ENCODE measurements around the gene CAV2. TPM values are rescaled to one million over a fixed set of nuclear protein-coding genes. Genes with fewer than 3 reads are reported as not detected.

The CAV2 gene
- total RNA-seq, 1 donor from 2014 or later: 8.5 TPM

GRCh38 chr7:116503835-116504234, 4.3 kb downstream of the CAV2 start:
- no peak for DNase-seq (ENCODE audit: low spot score in 2 of 2, unreplicated experiment in 2 of 2)
- Mint-ChIP-seq H3K27ac (no peak overlapping the region), H3K27me3 (ENCODE audit: low read depth) (no peaks in the 10 kb centered on the region), H3K36me3 (peaks cover 6% of the 10 kb centered on the region), H3K4me3 (no peak overlapping the region), H3K9me3 (no peaks in the 10 kb centered on the region), H3K4me1 (peaks cover 19% of the 10 kb centered on the region)
- TF ChIP-seq, protein P1, sequence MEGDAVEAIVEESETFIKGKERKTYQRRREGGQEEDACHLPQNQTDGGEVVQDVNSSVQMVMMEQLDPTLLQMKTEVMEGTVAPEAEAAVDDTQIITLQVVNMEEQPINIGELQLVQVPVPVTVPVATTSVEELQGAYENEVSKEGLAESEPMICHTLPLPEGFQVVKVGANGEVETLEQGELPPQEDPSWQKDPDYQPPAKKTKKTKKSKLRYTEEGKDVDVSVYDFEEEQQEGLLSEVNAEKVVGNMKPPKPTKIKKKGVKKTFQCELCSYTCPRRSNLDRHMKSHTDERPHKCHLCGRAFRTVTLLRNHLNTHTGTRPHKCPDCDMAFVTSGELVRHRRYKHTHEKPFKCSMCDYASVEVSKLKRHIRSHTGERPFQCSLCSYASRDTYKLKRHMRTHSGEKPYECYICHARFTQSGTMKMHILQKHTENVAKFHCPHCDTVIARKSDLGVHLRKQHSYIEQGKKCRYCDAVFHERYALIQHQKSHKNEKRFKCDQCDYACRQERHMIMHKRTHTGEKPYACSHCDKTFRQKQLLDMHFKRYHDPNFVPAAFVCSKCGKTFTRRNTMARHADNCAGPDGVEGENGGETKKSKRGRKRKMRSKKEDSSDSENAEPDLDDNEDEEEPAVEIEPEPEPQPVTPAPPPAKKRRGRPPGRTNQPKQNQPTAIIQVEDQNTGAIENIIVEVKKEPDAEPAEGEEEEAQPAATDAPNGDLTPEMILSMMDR (IDR thresholded peaks at IDR 0.05; ENCODE audit: unreplicated experiment): no peak

DNA sequence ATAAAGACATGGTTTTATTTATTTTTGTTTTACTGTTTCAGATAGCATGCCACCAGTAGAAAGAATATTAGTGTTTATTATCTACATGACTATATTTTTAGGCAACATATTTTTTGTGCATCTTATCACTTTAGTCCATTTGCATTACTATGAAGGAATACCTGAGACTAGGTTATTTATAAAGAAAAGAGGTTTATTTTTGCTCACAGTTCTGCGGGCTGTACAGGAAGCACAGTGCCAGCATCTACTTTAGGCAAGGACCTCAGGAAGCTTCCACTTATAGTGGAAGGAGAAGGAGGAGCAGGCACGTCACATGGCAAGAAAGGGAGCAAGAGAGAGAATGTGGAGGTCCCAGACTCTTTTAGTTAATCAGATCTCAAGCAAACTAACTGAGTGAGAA, 5.7 kb downstream of the CAV2 start:
- Mint-ChIP-seq H3K27ac (no peak overlapping the region), H3K9me3 (no peaks in the 10 kb centered on the region), H3K36me3 (peaks cover 6% of the 10 kb centered on the region), H3K27me3 (ENCODE audit: low read depth) (no peaks in the 10 kb centered on the region), H3K4me3 (no peak overlapping the region), H3K4me1 (peaks cover 16% of the 10 kb centered on the region)
- TF ChIP-seq, protein P1 (IDR thresholded peaks at IDR 0.05; ENCODE audit: unreplicated experiment): no peak
- no peak for DNase-seq (ENCODE audit: low spot score in 2 of 2, unreplicated experiment in 2 of 2)

GRCh38 chr7:116505823-116506222, 6.3 kb downstream of the CAV2 start:
- no peak overlapping the region for H3K27ac Mint-ChIP-seq
- no peaks in the 10 kb centered on the region for H3K27me3 Mint-ChIP-seq (ENCODE audit: low read depth)
- no peaks in the 10 kb centered on the region for H3K9me3 Mint-ChIP-seq
- peaks cover 6% of the 10 kb centered on the region for H3K36me3 Mint-ChIP-seq
- no peak overlapping the region for H3K4me3 Mint-ChIP-seq
- H3K4me1 Mint-ChIP-seq: peaks cover 13% of the 10 kb centered on the region
- TF ChIP-seq, protein P1 (IDR thresholded peaks at IDR 0.05; ENCODE audit: unreplicated experiment): no peak
- DNase-seq (ENCODE audit: low spot score in 2 of 2, unreplicated experiment in 2 of 2): no peak

DNA sequence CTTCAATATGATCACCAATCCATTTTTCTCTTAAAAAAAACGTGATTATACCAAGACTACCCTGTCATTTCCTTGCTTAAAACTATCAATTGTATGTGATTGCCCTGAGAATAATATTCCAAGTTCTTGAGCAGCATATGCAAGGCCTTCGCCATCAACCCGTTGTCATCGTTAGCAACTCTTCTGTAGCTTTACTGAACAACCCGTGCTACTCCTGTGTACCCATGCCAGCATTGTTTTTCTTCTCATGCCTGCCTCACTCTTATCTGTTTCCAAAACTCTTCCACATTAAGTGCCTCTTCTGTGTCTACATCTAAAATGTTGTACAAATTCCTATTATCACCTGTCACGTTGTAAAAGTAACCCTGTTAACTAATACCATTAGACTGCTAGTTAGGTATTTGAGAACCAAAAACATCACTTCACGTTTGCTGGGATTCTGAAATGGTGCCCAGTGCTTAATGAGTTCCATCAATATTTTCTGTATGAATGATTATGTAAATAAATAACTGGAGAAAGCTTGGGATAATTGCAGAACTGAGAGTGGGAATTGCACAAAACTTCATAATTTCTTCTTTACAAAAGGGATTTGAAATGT, 10.5 kb downstream of the CAV2 start:
- Mint-ChIP-seq H3K36me3 (peaks cover 6% of the 10 kb centered on the region), H3K9me3 (no peaks in the 10 kb centered on the region), H3K27ac (no peak overlapping the region), H3K4me1 (peaks cover 22% of the 10 kb centered on the region), H3K27me3 (ENCODE audit: low read depth) (no peaks in the 10 kb centered on the region), H3K4me3 (no peak overlapping the region)
- TF ChIP-seq, protein P1 (IDR thresholded peaks at IDR 0.05; ENCODE audit: unreplicated experiment): no peak
- no peak for DNase-seq (ENCODE audit: low spot score in 2 of 2, unreplicated experiment in 2 of 2)

DNA sequence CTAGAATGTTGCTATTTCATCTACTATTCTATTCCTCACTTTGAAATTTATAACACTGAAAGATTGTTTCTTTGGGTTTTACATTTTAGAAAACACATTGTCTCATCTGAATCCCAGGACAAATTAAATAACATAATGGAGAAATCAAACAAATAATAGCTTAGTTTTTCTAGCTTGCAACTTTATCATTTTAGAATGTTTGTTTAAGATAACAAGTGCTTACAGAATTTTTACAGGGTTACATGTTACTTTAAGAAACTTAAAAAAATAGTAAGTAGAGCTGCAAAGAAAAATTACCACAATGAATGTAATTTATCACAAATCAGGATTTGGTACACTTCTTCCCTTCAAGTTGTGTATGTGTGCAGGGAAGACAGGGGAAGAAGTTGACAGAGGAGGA, 11.3 kb downstream of the CAV2 start:
- no peak overlapping the region for H3K27ac Mint-ChIP-seq
- no peaks in the 10 kb centered on the region for H3K9me3 Mint-ChIP-seq
- H3K27me3 Mint-ChIP-seq (ENCODE audit: low read depth): no peaks in the 10 kb centered on the region
- no peak overlapping the region for H3K4me3 Mint-ChIP-seq
- peaks cover 22% of the 10 kb centered on the region for H3K4me1 Mint-ChIP-seq
- DNase-seq (ENCODE audit: low spot score in 2 of 2, unreplicated experiment in 2 of 2): no peak
- peaks cover 2% of the 10 kb centered on the region for H3K36me3 Mint-ChIP-seq
- TF ChIP-seq, protein P1 (IDR thresholded peaks at IDR 0.05; ENCODE audit: unreplicated experiment): no peak
